K562 (cell line): ENCODE data around the gene B3GNT9. TPM values are rescaled to one million over a fixed set of nuclear protein-coding genes. Genes with fewer than 3 reads are reported as not detected.
A peak's percentile ranks its signal among the peaks of the same experiment; 100 is the strongest.

Source experiments
- ATF2 ChIP-seq: sonication (generic); formaldehyde crosslinking; IDR thresholded peaks from 2 replicates; pipeline ENCODE4 v1.8.1; 2022; ENCODE audit warnings: missing genetic modification reagents
- CC2D1A ChIP-seq: fragments of 450-650 bp; IDR thresholded peaks from 2 replicates; pipeline ENCODE4 v1.6.1; 2017; ENCODE audit warnings: mild to moderate bottlenecking
- CEBPG ChIP-seq, 3 experiments: fragments of 200-800 bp in 1 of 3; sonication (Bioruptor generic) in 1 of 3; sonication (generic) in 1 of 3; formaldehyde crosslinking in 1 of 3; IDR thresholded peaks in 2 of 3; conservative IDR thresholded peaks in 1 of 3; 2 replicates each; pipeline versions ENCODE4 v1.6.1 to v1.8.0; 2016 to 2022; ENCODE audit warnings: missing compliant biosample characterization in 2 of 3, missing genetic modification characterization in 2 of 3, mild to moderate bottlenecking in 1 of 3, missing genetic modification reagents in 1 of 3
- CTBP1 ChIP-seq: fragments of 450-650 bp; IDR thresholded peaks from 2 replicates; pipeline ENCODE4 v1.6.1; 2016; ENCODE audit warnings: borderline replicate concordance
- EHMT2 ChIP-seq: fragments of 450-650 bp; IDR thresholded peaks from 2 replicates; pipeline ENCODE4 v1.6.1; 2018; ENCODE audit warnings: antibody characterized with exemption
- EP400 ChIP-seq: fragments of 450-650 bp; IDR thresholded peaks from 2 replicates; pipeline ENCODE4 v1.6.1; 2017; ENCODE audit warnings: antibody characterized with exemption, mild to moderate bottlenecking, moderate library complexity
- HDAC1 ChIP-seq, 2 experiments: fragments of 450-650 bp; IDR thresholded peaks; 2 replicates each; pipeline ENCODE4 v1.6.1; 2016 to 2017; ENCODE audit warnings: inconsistent platforms in 1 of 2, mild to moderate bottlenecking in 1 of 2, moderate library complexity in 1 of 2
- HMGN3 ChIP-seq: IDR thresholded peaks from 2 replicates; pipeline ENCODE4 v1.6.1; 2011; ENCODE audit warnings: borderline replicate concordance, low read depth, mild to moderate bottlenecking, mixed read lengths, low read length; ENCODE audit not compliant: insufficient read length; ENCODE audit errors: extremely low read depth
- KDM5B ChIP-seq: fragments of 200-600 bp; sonication (generic); IDR thresholded peaks from 2 replicates; pipeline ENCODE4 v1.6.1; 2012; ENCODE audit warnings: low read depth, mild to moderate bottlenecking, moderate library complexity, low read length, control low read depth, inconsistent platforms; ENCODE audit not compliant: insufficient replicate concordance
- MITF ChIP-seq: IDR thresholded peaks from 2 replicates; pipeline ENCODE4 v1.6.1; 2014; ENCODE audit warnings: antibody characterized with exemption
- NRF1 ChIP-seq, 2 experiments: fragments of 450-650 bp; IDR thresholded peaks in 1 of 2; conservative IDR thresholded peaks in 1 of 2; 2 replicates each; pipeline ENCODE4 v1.6.1; 2014; ENCODE audit warnings: mild to moderate bottlenecking in 2 of 2
- TAL1 ChIP-seq: fragments of 450-650 bp; IDR thresholded peaks from 2 replicates; pipeline ENCODE4 v1.6.1; 2016; ENCODE audit warnings: mild to moderate bottlenecking
- ZBTB2 ChIP-seq: fragments of 450-650 bp; IDR thresholded peaks from 2 replicates; pipeline ENCODE4 v1.6.1; 2016; ENCODE audit warnings: antibody characterized with exemption
- ZBTB7A ChIP-seq: IDR thresholded peaks from 2 replicates; pipeline ENCODE4 v1.6.1; 2011; ENCODE audit warnings: low read depth, mild to moderate bottlenecking, low read length, moderate library complexity, borderline replicate concordance; ENCODE audit not compliant: control insufficient read depth
- ZHX1 ChIP-seq: fragments of 150-350 bp; conservative IDR thresholded peaks from 2 replicates; pipeline ENCODE4 v1.6.1; 2014; ENCODE audit warnings: low read length
- ZNF395 ChIP-seq: fragments of 200-800 bp; sonication (Bioruptor generic); IDR thresholded peaks from 2 replicates; pipeline ENCODE4 v1.6.1; 2017; ENCODE audit warnings: missing genetic modification characterization, missing compliant biosample characterization
- polyA plus RNA-seq, 8 experiments: library from polyadenylated mRNA; depleted of rRNA in 4 of 8; stranded (reverse) in 5 of 8; unstranded in 3 of 8; fragments of >200 nt; fragmentation: Nextera tagmentation in 2 of 8; fragmentation: Illumina TruSeq in 1 of 8; extraction: Ambion mirVana in 2 of 8; extraction: Trizol in 1 of 8; gene quantifications; 2 replicates each; pipeline versions ENCODE4 v1.2.1 to v1.2.3, GENCODE V29; 2011 to 2014; ENCODE audit warnings: inconsistent platforms in 1 of 8, missing spikeins in 1 of 8
- total RNA-seq, 7 experiments: library from RNA; depleted of rRNA in 6 of 7; stranded (reverse); fragments of >200 nt in 6 of 7; fragmentation: Illumina TruSeq in 2 of 7; extraction: Trizol in 2 of 7; gene quantifications; 2 replicates each; pipeline versions ENCODE4 v1.2.1 to v1.2.3, GENCODE V29; 2011 to 2021; ENCODE audit warnings: low replicate concordance in 1 of 7

Gene B3GNT9
- total and polyA plus RNA-seq, 9 of the 15 experiments (the other 6 are each of a cell fraction or from before 2014, with no cell fraction given), result 0.01 to 1.8 (median 1.1) TPM; not detected in 1

- no peak for TF ChIP-seq ZHX1
- 0 out of 2 replicates have a peak, but pooled peaks have one; percentile 25 for TF ChIP-seq MITF
- TF ChIP-seq ZBTB2, result no peak
- no peak for TF ChIP-seq TAL1
- peak; percentile 68; the same call in 1 of the 2 replicates for TF ChIP-seq EHMT2
- peak; percentile 73 for TF ChIP-seq HMGN3
- TF ChIP-seq ZBTB7A, result peak; percentile 81
- TF ChIP-seq ATF2, result no peak
- peak; percentile 79 for TF ChIP-seq CTBP1
- TF ChIP-seq KDM5B, result peak; percentile 62
- peak; percentile 87 for TF ChIP-seq CEBPG (CRISPR knock-in tag; IDR thresholded peaks at IDR 0.05)
- peak; percentile 52 to 88; a peak in 3 of 4 replicates for TF ChIP-seq CEBPG (tag; conservative IDR thresholded peaks at IDR 0.05 in 1 of 2, IDR thresholded peaks at IDR 0.05 in 1 of 2)
- peak; percentile 65; the same call in 1 of the 2 replicates for TF ChIP-seq EP400
- TF ChIP-seq ZNF395 (CRISPR knock-in tag), result peak; percentile 79
- TF ChIP-seq CC2D1A, result no peak
- TF ChIP-seq NRF1 (conservative IDR thresholded peaks at IDR 0.05 in 1 of 2, IDR thresholded peaks at IDR 0.05 in 1 of 2), result peak; percentile 83 to 86
- TF ChIP-seq HDAC1 (IDR thresholded peaks at IDR 0.05), result peak in 1 of 2 experiments; percentile 67; a peak in 1 of 4 replicates
Observed at GRCh38 chr16:67183627-67184452, 33.0 kb upstream of the B3GNT9 start, which contains the start of gene MATCAP1 (continued).
